Stimulated activated CD8-positive, alpha-beta memory T cell treated with anti-CD3 and anti-CD28 coated beads, Interleukin-15, amount 100 ng/mL, for 4 hours (primary cell): ENCODE results near the gene PATE3.

ENCODE experiments used
- DNase-seq, 2 donors: peaks; one replicate each; pipeline ENCODE4 v3.0.0-alpha.2; 2020; ENCODE audit warnings: low read depth in 2 of 2

PATE3 gene

GRCh38 chr11:125787827-125788226 is at the start of gene PATE3:
Gene PATE3 (plus strand): TSS chr11:125788127. CDS start chr11:125788152, 25 bp downstream.
- no peak for DNase-seq

GRCh38 chr11:125740617-125741016 is 47.3 kb upstream of the PATE3 start:
- DNase-seq = no peak

- DNase-seq = no peak
Observed at GRCh38 chr11:125743681-125744080, 44.2 kb upstream of the PATE3 start.

DNA sequence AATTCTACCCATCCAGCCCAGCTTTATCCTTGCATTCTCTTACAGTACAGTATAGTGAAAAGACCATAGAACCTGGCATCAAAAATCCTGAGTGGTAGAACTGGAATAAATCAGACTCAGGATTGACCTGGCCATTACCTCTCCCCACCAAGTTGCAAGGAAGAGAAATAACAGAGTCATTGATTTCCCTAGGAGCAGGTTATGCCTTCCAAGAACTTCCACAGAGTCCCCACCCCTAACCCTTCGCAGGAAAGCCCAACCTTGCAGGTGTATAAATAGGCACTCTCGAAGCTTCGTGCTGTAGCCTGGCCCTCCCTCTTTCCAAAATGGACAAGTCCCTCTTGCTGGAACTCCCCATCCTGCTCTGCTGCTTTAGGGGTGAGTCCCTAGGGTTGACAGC is 41.9 kb upstream of the PATE3 start, which contains the start of gene PATE1:
Gene PATE1, plus strand, starts transcription at position 301 of the 400 bp plus-strand sequence. Its CDS starts 26 bp downstream, at position 327.
- no peak for DNase-seq

GRCh38 chr11:125750629-125751028 is 37.3 kb upstream of the PATE3 start:
- DNase-seq = no peak

DNA sequence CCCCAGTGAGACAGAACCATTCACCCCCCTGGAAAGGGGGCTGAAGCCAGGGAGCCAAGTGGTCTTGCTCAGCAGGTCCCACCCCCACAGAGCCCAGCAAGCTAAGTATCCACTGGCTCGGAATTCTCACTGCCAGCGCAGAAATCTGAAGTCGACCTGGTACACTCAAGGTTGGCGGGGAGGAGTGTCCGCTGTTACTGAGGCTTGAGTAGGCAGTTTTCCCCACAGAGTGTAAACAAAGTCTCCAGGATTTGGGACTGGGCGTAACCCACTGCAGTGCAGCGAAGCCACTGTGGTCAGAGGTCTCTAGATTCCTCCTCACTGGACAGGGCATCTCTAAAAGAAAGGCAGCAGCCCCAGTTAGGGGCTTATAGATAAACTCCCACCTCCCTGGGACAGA is 31.9 kb upstream of the PATE3 start:
- DNase-seq = no peak

GRCh38 chr11:125762445-125762844 is 25.5 kb upstream of the PATE3 start:
- DNase-seq = no peak

DNA sequence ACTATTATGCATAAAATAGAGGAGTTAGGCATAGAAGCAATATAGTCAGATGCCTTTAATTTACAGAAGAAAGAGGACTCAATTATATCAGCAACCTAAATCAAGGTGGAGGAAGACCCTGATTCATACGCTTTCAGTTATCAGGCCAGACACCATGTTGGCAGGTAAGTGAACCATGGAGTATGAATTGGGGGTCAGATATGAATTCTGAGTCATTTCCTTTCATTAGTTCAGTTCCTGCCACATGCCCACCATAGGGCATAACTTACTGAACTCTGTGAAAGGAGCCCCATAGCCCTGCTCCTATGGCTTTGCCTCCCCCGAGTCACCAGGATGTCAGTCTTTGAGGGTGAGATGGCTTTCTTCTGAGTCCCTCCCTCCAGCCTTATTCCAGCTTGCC is 24.4 kb upstream of the PATE3 start:
- no peak for DNase-seq

DNA sequence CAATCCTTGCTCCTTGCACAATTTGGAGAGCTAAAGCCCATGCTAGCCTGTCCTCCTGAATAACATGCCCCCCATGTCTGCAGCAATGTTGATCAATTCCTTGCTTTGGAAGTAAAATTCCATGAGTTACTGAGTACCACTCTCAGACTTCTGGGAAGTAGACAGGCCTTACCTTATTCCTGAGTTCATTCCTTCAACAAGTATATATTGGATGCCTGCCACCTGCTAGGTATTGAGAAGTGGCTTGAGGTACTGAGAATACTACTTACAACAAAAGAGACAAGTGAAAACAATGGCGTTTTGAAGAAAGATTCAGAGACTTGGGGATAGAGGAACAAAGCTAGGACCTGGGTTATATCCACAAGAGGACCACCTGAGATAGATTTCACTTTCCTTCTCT is 21.7 kb upstream of the PATE3 start:
- no peak for DNase-seq

DNA sequence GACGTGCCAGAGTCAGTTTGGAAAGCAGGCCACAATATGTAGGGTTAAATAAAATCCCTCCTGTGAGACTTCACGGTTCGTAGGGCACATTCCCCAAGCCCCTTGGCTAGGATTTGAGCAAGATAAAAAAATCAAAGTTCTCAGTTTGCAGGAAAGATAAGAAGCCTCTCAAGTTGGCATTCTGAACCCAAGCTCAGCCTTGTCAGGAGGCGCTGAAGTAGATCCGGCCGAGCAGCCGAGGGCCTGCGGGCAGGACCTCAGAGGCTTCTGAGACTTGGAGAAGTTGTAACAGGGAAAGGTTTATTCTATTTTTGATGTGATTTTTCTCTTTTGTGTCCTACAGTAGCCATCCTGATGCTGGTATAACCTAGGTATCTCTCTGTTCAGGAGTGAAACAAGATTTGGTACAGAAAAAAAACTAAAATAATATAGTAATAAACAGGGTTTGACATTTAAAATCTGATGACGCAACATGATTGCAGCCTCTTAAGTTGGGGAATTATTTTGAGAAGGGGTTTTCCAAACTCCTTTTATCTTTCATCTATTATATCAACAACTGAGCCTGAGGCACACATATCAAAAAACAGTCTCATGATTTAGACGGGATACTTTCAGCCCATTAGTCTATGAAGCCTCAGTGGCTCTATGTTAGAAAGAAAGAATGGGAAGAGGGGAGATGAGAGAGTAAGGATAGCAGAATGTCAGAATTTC is 19.4 kb upstream of the PATE3 start:
- DNase-seq = no peak

GRCh38 chr11:125770583-125770982 is 17.3 kb upstream of the PATE3 start:
- DNase-seq = no peak

DNA sequence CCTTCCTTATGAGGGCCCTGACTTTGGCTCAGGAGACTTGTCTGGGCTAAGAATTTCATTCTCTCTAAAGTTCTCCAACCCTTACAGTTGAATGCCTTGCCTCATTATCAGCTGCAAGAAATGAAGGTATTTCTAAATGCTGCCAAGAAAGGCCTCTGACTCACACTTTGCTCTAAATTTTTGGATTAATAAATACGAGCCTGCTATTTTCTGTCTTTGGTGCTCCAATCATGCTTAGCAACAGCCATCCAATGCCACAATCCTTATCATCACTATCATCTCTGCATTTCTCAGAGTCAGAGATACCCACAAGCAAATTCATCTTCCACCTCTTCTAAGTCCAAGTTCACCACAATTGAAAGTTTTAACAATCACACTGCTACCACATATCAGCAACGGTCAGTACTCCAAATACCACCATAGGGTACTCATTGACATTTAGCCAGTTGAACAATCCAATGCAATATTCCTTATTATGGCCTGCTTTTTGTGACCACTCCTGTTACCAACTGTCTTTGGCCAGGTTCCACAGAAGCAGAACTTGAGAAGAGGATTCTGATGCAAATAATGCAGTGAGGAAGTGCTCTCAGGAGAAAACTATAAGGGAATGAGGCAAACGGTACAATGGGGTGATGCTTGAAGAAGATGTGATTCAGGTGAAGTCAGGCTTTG is 15.0 kb upstream of the PATE3 start:
- no peak for DNase-seq

DNA sequence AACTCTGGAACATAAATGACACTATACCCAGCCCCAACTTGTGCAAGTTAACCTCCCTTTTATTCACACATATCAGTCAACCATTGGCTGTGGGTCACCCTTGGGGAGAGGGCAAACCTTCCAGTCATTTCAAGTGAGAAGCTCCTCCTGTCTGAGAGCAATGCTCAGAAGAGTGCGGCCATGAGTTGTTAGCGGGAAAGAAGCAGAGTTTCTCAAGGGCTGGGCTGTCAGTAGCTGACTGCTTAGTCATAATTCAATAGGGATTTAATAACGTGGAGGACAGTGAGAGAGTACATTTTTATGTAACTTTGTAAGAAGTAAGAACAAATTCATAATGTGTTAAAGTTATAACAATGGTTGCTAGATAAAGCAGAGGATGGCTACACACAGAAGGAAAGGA is 14.4 kb upstream of the PATE3 start:
- DNase-seq = no peak

DNA sequence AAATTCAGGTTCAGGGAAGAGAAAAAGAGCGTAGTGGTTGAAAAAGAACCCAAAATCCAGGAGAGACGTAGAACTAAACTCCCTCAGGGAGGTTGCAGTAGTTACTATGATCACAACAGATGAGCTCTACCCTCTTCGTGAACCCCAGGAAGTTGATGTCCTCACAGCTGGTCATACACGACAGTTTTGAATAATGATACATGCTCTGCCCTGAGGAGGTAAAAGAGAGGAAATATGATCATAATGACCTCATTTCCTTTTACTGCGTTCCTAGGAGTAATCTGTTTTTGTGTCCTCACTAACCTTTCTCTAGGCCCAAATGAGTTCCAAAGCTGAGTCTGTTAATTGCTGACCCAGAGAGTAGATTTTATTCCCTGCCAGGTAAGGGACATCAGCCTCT is 10.6 kb upstream of the PATE3 start:
- no peak for DNase-seq

GRCh38 chr11:125778728-125779127 is 9.2 kb upstream of the PATE3 start, which contains the start of gene PATE2:
Gene PATE2 (minus strand): TSS chr11:125778828. CDS start chr11:125778773, 55 bp downstream.
- DNase-seq = no peak

GRCh38 chr11:125784678-125785077 is 3.2 kb upstream of the PATE3 start:
- no peak for DNase-seq

DNA sequence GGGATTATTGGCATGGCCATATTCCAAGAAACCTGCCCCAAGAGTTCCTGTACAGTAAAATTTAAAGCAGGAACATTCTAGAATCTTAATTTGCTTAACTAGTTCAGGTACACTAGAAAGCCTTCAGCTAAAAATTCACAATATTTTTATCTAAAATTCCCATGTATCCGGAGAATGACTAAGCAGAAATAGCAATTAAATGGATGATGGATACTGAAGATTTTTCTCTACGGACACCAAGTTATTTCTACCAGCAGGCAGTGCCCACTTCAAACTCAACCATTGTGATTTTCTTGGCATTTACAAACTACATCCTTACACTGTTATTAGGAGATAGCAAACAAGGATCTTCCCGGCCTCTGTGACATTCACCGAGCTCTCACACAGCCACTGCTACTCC is 2.9 kb downstream of the PATE3 start:
- no peak for DNase-seq

GRCh38 chr11:125797641-125798040 is 9.7 kb downstream of the PATE3 start:
- no peak for DNase-seq

DNA sequence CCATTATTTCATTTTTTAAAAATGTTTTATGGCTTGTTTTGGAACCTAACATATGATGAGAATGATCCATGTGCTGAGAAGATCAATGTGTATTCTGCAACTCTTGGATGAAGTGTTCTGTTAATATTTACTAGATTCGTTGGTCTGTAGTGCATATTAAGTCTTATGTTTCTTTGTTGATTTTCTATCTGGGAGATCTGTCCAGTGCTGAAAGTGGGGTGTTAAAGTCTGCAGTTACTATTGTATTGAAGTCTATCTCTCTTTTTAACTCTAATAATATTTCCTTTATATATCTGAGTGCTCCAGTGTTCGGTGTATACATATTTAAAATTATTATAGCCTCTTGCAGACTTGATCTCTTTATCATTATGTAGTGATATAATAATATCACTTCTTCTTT is 11.9 kb downstream of the PATE3 start:
- no peak for DNase-seq

GRCh38 chr11:125802387-125802786 is 14.5 kb downstream of the PATE3 start:
- DNase-seq = no peak

DNA sequence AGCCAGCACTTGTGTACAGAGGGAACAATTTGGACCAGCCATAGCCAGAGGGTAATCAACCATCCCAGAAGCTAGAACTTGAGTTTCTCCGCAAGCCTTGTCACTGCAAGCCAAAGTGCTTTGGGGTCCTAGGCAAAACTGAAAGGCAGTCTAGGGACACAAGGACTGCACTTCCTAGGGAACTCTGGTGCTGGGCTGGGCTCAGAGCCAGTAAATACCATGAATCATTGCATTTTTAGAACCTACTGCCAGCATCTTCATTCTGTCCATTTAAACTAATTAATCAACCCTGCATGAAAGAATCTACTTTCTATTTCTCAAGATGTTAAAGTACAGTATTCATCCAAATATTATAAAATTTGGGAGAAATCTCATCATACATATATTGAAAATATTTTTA is 20.0 kb downstream of the PATE3 start:
- DNase-seq = no peak

GRCh38 chr11:125833016-125833415 is 45.1 kb downstream of the PATE3 start, which contains the start of gene PATE4:
Gene PATE4 (plus strand): TSS chr11:125833316. CDS start chr11:125833360, 44 bp downstream.
- DNase-seq = no peak

- no peak for DNase-seq
Observed at GRCh38 chr11:125835748-125836147, 47.8 kb downstream of the PATE3 start.
